ENCODE data around the gene DTWD2. TPM values are rescaled to one million over a fixed set of nuclear protein-coding genes. Genes with fewer than 3 reads are reported as not detected.

Gene DTWD2
- total RNA-seq, 6 experiments from 2014 or later = 4.9 to 7.3 (median 5.6) TPM

- no peaks in the 10 kb centered on the region for H3K9me3 Mint-ChIP-seq
- H3K4me3 Mint-ChIP-seq = no peak overlapping the region
- no peak overlapping the region for H3K27ac Mint-ChIP-seq
- DNase-seq = no peak
- no peaks in the 10 kb centered on the region for H3K27me3 Mint-ChIP-seq (ENCODE audit: insufficient read depth)
- no peaks in the 10 kb centered on the region for H3K4me1 Mint-ChIP-seq (ENCODE audit: low read depth)
- TF ChIP-seq CTCF (IDR thresholded peaks at IDR 0.05) = no peak
- no peaks in the 10 kb centered on the region for H3K36me3 Mint-ChIP-seq (ENCODE audit: low read depth)
These were observed 153.6 kb downstream of the DTWD2 start for GRCh38 chr5:118834710-118835109.

GRCh38 chr5:118832974-118833373, 155.4 kb downstream of the DTWD2 start:
- Mint-ChIP-seq H3K4me1 (ENCODE audit: low read depth) (no peaks in the 10 kb centered on the region), H3K9me3 (no peaks in the 10 kb centered on the region), H3K36me3 (ENCODE audit: low read depth) (no peaks in the 10 kb centered on the region), H3K27ac (no peak overlapping the region), H3K4me3 (no peak overlapping the region), H3K27me3 (ENCODE audit: insufficient read depth) (no peaks in the 10 kb centered on the region)
- DNase-seq = no peak
- no peak for TF ChIP-seq CTCF (IDR thresholded peaks at IDR 0.05)

- H3K4me1 Mint-ChIP-seq (ENCODE audit: low read depth) = no peaks in the 10 kb centered on the region
- H3K4me3 Mint-ChIP-seq = no peak overlapping the region
- no peak for DNase-seq
- H3K36me3 Mint-ChIP-seq (ENCODE audit: low read depth) = no peaks in the 10 kb centered on the region
- peaks cover 2% of the 10 kb centered on the region; the same call in 1 of the 2 replicates for H3K27me3 Mint-ChIP-seq (ENCODE audit: insufficient read depth)
- H3K9me3 Mint-ChIP-seq = no peaks in the 10 kb centered on the region
- H3K27ac Mint-ChIP-seq = no peak overlapping the region
- no peak for TF ChIP-seq CTCF (IDR thresholded peaks at IDR 0.05)
These were observed 163.1 kb downstream of the DTWD2 start for GRCh38 chr5:118825226-118825625.

- TF ChIP-seq CTCF (IDR thresholded peaks at IDR 0.05) = no peak
- no peaks in the 10 kb centered on the region for H3K9me3 Mint-ChIP-seq
- H3K27ac Mint-ChIP-seq = no peak overlapping the region
- H3K36me3 Mint-ChIP-seq (ENCODE audit: low read depth) = no peaks in the 10 kb centered on the region
- no peaks in the 10 kb centered on the region for H3K4me1 Mint-ChIP-seq (ENCODE audit: low read depth)
- H3K27me3 Mint-ChIP-seq (ENCODE audit: insufficient read depth) = peaks cover 2% of the 10 kb centered on the region; the same call in 1 of the 2 replicates
- H3K4me3 Mint-ChIP-seq = no peak overlapping the region
- no peak for DNase-seq
These were observed 169.7 kb downstream of the DTWD2 start for GRCh38 chr5:118818604-118819003.

- DNase-seq = no peak
- H3K4me3 Mint-ChIP-seq = no peak overlapping the region
- no peaks in the 10 kb centered on the region for H3K36me3 Mint-ChIP-seq (ENCODE audit: low read depth)
- TF ChIP-seq CTCF (IDR thresholded peaks at IDR 0.05) = no peak
- no peak overlapping the region for H3K27ac Mint-ChIP-seq
- H3K4me1 Mint-ChIP-seq (ENCODE audit: low read depth) = no peaks in the 10 kb centered on the region
- peaks cover 2% of the 10 kb centered on the region; the same call in 1 of the 2 replicates for H3K27me3 Mint-ChIP-seq (ENCODE audit: insufficient read depth)
- peaks cover 4% of the 10 kb centered on the region; the same call in 1 of the 2 replicates for H3K9me3 Mint-ChIP-seq
These were observed 179.9 kb downstream of the DTWD2 start for GRCh38 chr5:118808441-118808840.

- Mint-ChIP-seq H3K27ac (no peak overlapping the region), H3K9me3 (no peaks in the 10 kb centered on the region; the same call in 1 of the 2 replicates), H3K4me3 (no peak overlapping the region), H3K27me3 (ENCODE audit: insufficient read depth) (peaks cover 2% of the 10 kb centered on the region; the same call in 1 of the 2 replicates), H3K36me3 (ENCODE audit: low read depth) (no peaks in the 10 kb centered on the region), H3K4me1 (ENCODE audit: low read depth) (no peaks in the 10 kb centered on the region)
- DNase-seq = no peak
- no peak for TF ChIP-seq CTCF (IDR thresholded peaks at IDR 0.05)
These were observed 181.8 kb downstream of the DTWD2 start for GRCh38 chr5:118806571-118806970.
